ENCODE measurements around the gene PCDH8.

GRCh38 chr13:52852444-52852843, 4.0 kb upstream of the PCDH8 start:
- peak; percentile 58 for TF ChIP-seq GATA3 (IDR thresholded peaks at IDR 0.05; ENCODE audit: low read depth, low read length)
- TF ChIP-seq GATA2 (IDR thresholded peaks at IDR 0.05; ENCODE audit: low read depth, low read length), result peak; percentile 89
